ENCODE data around the gene PNMA8B.
"Not testable (repeated sequence)": the region's sequence is repeated elsewhere in the genome, so short reads cannot be mapped to it uniquely, and the experiment has no call there.

PNMA8B gene

GRCh38 chr19:46515290-46515609 is 19.6 kb upstream of the PNMA8B start:
- no peak for DNase-seq (ENCODE audit: low read depth, low spot score)
- no peak overlapping the region for H3K4me3 ChIP-seq (ENCODE audit: low read length)

GRCh38 chr19:46514589-46515289 is 19.1 kb upstream of the PNMA8B start:
- DNase-seq (ENCODE audit: low read depth, low spot score) = no peak
- no peak overlapping the region for H3K4me3 ChIP-seq (ENCODE audit: low read length)

- H3K4me3 ChIP-seq (ENCODE audit: low read length) = no peak overlapping the region
- DNase-seq (ENCODE audit: low read depth, low spot score) = peak; percentile 52
Observed at GRCh38 chr19:46513461-46514236, 18.0 kb upstream of the PNMA8B start.

GRCh38 chr19:46511237-46511636 is 15.6 kb upstream of the PNMA8B start:
- no peak overlapping the region for H3K4me3 ChIP-seq (ENCODE audit: low read length)
- no peak for DNase-seq (ENCODE audit: low read depth, low spot score)

GRCh38 chr19:46508206-46508605 is 12.5 kb upstream of the PNMA8B start:
- H3K4me3 ChIP-seq (ENCODE audit: low read length) = no peak overlapping the region
- DNase-seq (ENCODE audit: low read depth, low spot score) = no peak

- no peak for DNase-seq (ENCODE audit: low read depth, low spot score)
Observed at GRCh38 chr19:46503848-46504453, 8.3 kb upstream of the PNMA8B start.

GRCh38 chr19:46502891-46503290 is 7.2 kb upstream of the PNMA8B start:
- DNase-seq (ENCODE audit: low read depth, low spot score) = no peak
- H3K4me3 ChIP-seq (ENCODE audit: low read length) = no peak overlapping the region

More at GRCh38 chr19:46503848-46504453, 8.3 kb upstream of the PNMA8B start:
- no peak overlapping the region for H3K4me3 ChIP-seq (ENCODE audit: low read length)

GRCh38 chr19:46499692-46500091 is 4.0 kb upstream of the PNMA8B start:
- no peak for DNase-seq (ENCODE audit: low read depth, low spot score)
- no peak overlapping the region for H3K4me3 ChIP-seq (ENCODE audit: low read length)

GRCh38 chr19:46497773-46498172 is 2.1 kb upstream of the PNMA8B start:
- no peak overlapping the region for H3K4me3 ChIP-seq (ENCODE audit: low read length)
- DNase-seq (ENCODE audit: low read depth, low spot score) = no peak

- DNase-seq (ENCODE audit: low read depth, low spot score); H3K4me3 ChIP-seq (ENCODE audit: low read length): not testable (repeated sequence)
Observed at GRCh38 chr19:46496886-46497285, 1.2 kb upstream of the PNMA8B start.

GRCh38 chr19:46496304-46496703 is 637 bp upstream of the PNMA8B start:
- DNase-seq (ENCODE audit: low read depth, low spot score) = no peak
- H3K4me3 ChIP-seq (ENCODE audit: low read length) = no peak overlapping the region

- peak overlapping the region; percentile 33 for H3K4me3 ChIP-seq (ENCODE audit: low read length)
- no peak for DNase-seq (ENCODE audit: low read depth, low spot score)
Observed at GRCh38 chr19:46494941-46495785, 504 bp downstream of the PNMA8B start.

- DNase-seq (ENCODE audit: low read depth, low spot score) = no peak
- H3K4me3 ChIP-seq (ENCODE audit: low read length) = no peak overlapping the region
Observed at GRCh38 chr19:46494146-46494940, 1.3 kb downstream of the PNMA8B start.

- no peak for DNase-seq (ENCODE audit: low read depth, low spot score)
- peak overlapping the region; percentile 20 for H3K4me3 ChIP-seq (ENCODE audit: low read length)
Observed at GRCh38 chr19:46493236-46494145, 2.2 kb downstream of the PNMA8B start.

- peak overlapping the region; percentile 20; the same call in 1 of the 2 replicates for H3K4me3 ChIP-seq (ENCODE audit: low read length)
- no peak for DNase-seq (ENCODE audit: low read depth, low spot score)
Observed at GRCh38 chr19:46492841-46493235, 2.8 kb downstream of the PNMA8B start.

GRCh38 chr19:46491975-46492682 is 3.5 kb downstream of the PNMA8B start:
- H3K4me3 ChIP-seq (ENCODE audit: low read length) = no peak overlapping the region
- DNase-seq (ENCODE audit: low read depth, low spot score) = no peak

GRCh38 chr19:46490774-46491173 is 4.9 kb downstream of the PNMA8B start:
- H3K4me3 ChIP-seq (ENCODE audit: low read length) = no peak overlapping the region
- no peak for DNase-seq (ENCODE audit: low read depth, low spot score)

All from Jurkat, Clone E6-1 (cell line).